GM20000 (cell line): ENCODE measurements around the gene ING4.

Source experiments
- DNase-seq: peaks from one replicate; pipeline ENCODE4 v3.0.0; 2012; ENCODE audit warnings: low spot score
- TF ChIP-seq, protein P1 (sequence below): IDR thresholded peaks from 2 replicates; pipeline ENCODE4 v1.5.1; 2012; ENCODE audit warnings: mild to moderate bottlenecking, control low read depth; ENCODE audit errors: extremely low read depth, missing control alignments

The ING4 gene

DNA sequence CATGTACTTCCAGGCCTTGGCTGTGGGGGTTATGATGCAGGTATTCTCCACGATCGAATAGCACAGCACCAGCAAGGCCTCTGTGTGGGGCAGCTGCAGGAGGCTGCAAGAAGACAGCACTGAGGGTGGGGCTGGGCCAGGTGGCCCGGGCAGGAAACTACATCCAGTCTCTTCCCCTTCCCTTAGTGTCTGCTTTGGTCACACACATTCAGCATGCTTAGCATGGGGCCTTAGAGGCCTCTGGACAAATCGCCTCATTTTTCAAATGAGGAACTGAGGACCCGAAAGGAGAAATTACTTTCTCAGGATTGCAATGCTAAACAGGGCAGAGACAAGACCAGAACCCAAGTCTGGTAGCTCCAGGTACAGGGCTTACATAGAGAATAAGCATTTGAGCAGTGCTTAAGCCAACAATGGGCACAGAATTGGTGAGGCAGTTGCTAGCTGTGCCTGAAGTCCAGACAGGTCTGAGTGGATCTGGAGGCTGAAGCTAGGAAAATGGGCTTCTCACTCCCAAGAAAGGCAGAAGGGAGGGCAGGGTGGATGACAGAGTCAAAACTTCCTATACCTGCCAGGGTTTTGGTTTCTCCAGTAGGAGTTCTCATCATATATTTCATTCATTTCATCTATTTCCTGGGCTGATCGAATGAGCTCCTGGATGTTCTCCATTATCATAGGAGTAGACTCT is 19.2 kb downstream of the ING4 start:
- DNase-seq: no peak
- TF ChIP-seq, protein P1, sequence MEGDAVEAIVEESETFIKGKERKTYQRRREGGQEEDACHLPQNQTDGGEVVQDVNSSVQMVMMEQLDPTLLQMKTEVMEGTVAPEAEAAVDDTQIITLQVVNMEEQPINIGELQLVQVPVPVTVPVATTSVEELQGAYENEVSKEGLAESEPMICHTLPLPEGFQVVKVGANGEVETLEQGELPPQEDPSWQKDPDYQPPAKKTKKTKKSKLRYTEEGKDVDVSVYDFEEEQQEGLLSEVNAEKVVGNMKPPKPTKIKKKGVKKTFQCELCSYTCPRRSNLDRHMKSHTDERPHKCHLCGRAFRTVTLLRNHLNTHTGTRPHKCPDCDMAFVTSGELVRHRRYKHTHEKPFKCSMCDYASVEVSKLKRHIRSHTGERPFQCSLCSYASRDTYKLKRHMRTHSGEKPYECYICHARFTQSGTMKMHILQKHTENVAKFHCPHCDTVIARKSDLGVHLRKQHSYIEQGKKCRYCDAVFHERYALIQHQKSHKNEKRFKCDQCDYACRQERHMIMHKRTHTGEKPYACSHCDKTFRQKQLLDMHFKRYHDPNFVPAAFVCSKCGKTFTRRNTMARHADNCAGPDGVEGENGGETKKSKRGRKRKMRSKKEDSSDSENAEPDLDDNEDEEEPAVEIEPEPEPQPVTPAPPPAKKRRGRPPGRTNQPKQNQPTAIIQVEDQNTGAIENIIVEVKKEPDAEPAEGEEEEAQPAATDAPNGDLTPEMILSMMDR: no peak

GRCh38 chr12:6641131-6641530 is 21.8 kb downstream of the ING4 start:
- DNase-seq: no peak
- TF ChIP-seq, protein P1: no peak

- TF ChIP-seq, protein P1: no peak
These were observed 22.4 kb downstream of the ING4 start for GRCh38 chr12:6640497-6640896.

GRCh38 chr12:6639151-6639801 is 23.6 kb downstream of the ING4 start:
- TF ChIP-seq, protein P1: no peak

More at GRCh38 chr12:6640497-6640896, 22.4 kb downstream of the ING4 start:
- no peak for DNase-seq

GRCh38 chr12:6638305-6638704 is 24.6 kb downstream of the ING4 start:
- TF ChIP-seq, protein P1: no peak
- DNase-seq: no peak

More at GRCh38 chr12:6639151-6639801, 23.6 kb downstream of the ING4 start:
- no peak for DNase-seq

- DNase-seq: peak; percentile 71
- TF ChIP-seq, protein P1: no peak
These were observed 26.9 kb downstream of the ING4 start, which contains the start of gene LPAR5 for GRCh38 chr12:6635856-6636531. LPAR5 (minus strand) TSS chr12:6635959; CDS start chr12:6621248, 14,711 bp downstream.

- TF ChIP-seq, protein P1: no peak
- DNase-seq: peak; percentile 69
These were observed 27.5 kb downstream of the ING4 start for GRCh38 chr12:6635375-6635855.
